Panc1 (cell line): ENCODE measurements around the gene ANKRD34A. TPM values are rescaled to one million over a fixed set of nuclear protein-coding genes. Genes with fewer than 3 reads are reported as not detected.

ENCODE experiments used
- ATAC-seq: fragments of 200-7000 bp; cut with Tn5 transposase; 2 replicates; pipeline ENCODE4 v1.9.1; 2020; ENCODE audit warnings: mild to moderate bottlenecking, moderate library complexity
- BruUV-seq: library from RNA; stranded (reverse); fragments of 400-500 nt; replicated peaks from 2 replicates; lab custom pipeline; 2021; lab: Mats Ljungman, UMichigan
- CTCF ChIA-PET: fragments of 300-600 bp; sonication (Branson Sonifier 250); formaldehyde crosslinking; loops from one replicate; lab custom pipeline; 2022; ENCODE audit warnings: antibody characterized with exemption; lab: Charles Lee
- POLR2A ChIA-PET: fragments of 300-600 bp; sonication (Branson Sonifier 250); formaldehyde crosslinking; loops from one replicate; lab custom pipeline; 2022; ENCODE audit warnings: antibody characterized with exemption; lab: Charles Lee
- DNase-seq: peaks from one replicate; pipeline ENCODE4 v3.0.0-alpha.2; 2010; ENCODE audit warnings: low read depth, low spot score
- H3K27ac ChIP-seq: 2 replicates; pipeline ENCODE4 v1.5.1; 2011; ENCODE audit warnings: mild to moderate bottlenecking, low read length, inconsistent platforms
- H3K27me3 ChIP-seq: fragments of 200-500 bp; sonication (Bioruptor generic); 2 replicates; pipeline ENCODE4 v1.6.0; 2014; ENCODE audit warnings: low read length, inconsistent platforms; ENCODE audit not compliant: control insufficient read depth, insufficient read depth
- H3K36me3 ChIP-seq: fragments of 200-500 bp; sonication (Bioruptor generic); 2 replicates; pipeline ENCODE4 v1.5.1; 2014; ENCODE audit warnings: inconsistent platforms, mild to moderate bottlenecking, low read length, moderate library complexity; ENCODE audit not compliant: control insufficient read depth, insufficient read depth
- H3K4me1 ChIP-seq: 2 replicates; pipeline ENCODE4 v1.5.1; 2011; ENCODE audit warnings: inconsistent platforms, mild to moderate bottlenecking, low read length, moderate library complexity; ENCODE audit not compliant: control insufficient read depth, insufficient read depth
- H3K4me3 ChIP-seq, 2 experiments: 2 replicates each; pipeline ENCODE4 v1.5.1; 2011 to 2012; ENCODE audit warnings: low read depth in 2 of 2, low read length in 2 of 2, mild to moderate bottlenecking in 2 of 2, inconsistent platforms in 1 of 2, moderate library complexity in 1 of 2
- H3K9me3 ChIP-seq: fragments of 200-500 bp; sonication (Bioruptor generic); 2 replicates; pipeline ENCODE4 v1.5.1; 2014; ENCODE audit warnings: low read depth, mild to moderate bottlenecking, inconsistent platforms, low read length, moderate library complexity; ENCODE audit not compliant: control insufficient read depth, insufficient read depth
- POLR2AphosphoS5 ChIP-seq: IDR thresholded peaks from 2 replicates; pipeline ENCODE4 v1.6.1; 2012; ENCODE audit warnings: mild to moderate bottlenecking, low read depth, low read length, moderate library complexity
- SIN3A ChIP-seq: IDR thresholded peaks from 2 replicates; pipeline ENCODE4 v1.6.1; 2012; ENCODE audit warnings: low read depth, mild to moderate bottlenecking, low read length, moderate library complexity, borderline replicate concordance; ENCODE audit not compliant: insufficient read depth
- TCF7L2 ChIP-seq: IDR thresholded peaks from 2 replicates; pipeline ENCODE4 v1.6.1; 2011; ENCODE audit warnings: mild to moderate bottlenecking, low read depth, low read length, inconsistent platforms
- in situ Hi-C: cut with HindIII; loops from 2 replicates; pipeline ENCODE4 v1.10.0; 2016; ENCODE audit warnings: low sequenced_read_pairs, low pct_unique_long_range_greater_than_20kb
- intact Hi-C: fragments of 100-400 bp; cut with micrococcal nuclease; formaldehyde crosslinking; loops from one replicate; pipeline ENCODE4 v1.10.0; 2022; ENCODE audit not compliant: unreplicated experiment
- total RNA-seq: library from RNA; stranded (reverse); gene quantifications from one replicate; pipeline ENCODE4 v1.2.1, GENCODE V29; 2021; ENCODE audit not compliant: unreplicated experiment
- TF ChIP-seq, protein P1 (sequence below), 2 experiments: IDR thresholded peaks; 2 replicates each; pipeline ENCODE4 v1.6.1; 2011 to 2012; ENCODE audit warnings: low read depth in 2 of 2, control low read depth in 1 of 2, low read length in 1 of 2, mild to moderate bottlenecking in 1 of 2, moderate library complexity in 1 of 2; ENCODE audit not compliant: insufficient read depth in 1 of 2
- TF ChIP-seq, protein P2 (sequence below): fragments of 450-650 bp; IDR thresholded peaks from 2 replicates; pipeline ENCODE4 v1.5.1; 2017; ENCODE audit warnings: mild to moderate bottlenecking

ANKRD34A gene
- total RNA-seq, 1 experiment from 2014 or later = 1.4 TPM

DNA sequence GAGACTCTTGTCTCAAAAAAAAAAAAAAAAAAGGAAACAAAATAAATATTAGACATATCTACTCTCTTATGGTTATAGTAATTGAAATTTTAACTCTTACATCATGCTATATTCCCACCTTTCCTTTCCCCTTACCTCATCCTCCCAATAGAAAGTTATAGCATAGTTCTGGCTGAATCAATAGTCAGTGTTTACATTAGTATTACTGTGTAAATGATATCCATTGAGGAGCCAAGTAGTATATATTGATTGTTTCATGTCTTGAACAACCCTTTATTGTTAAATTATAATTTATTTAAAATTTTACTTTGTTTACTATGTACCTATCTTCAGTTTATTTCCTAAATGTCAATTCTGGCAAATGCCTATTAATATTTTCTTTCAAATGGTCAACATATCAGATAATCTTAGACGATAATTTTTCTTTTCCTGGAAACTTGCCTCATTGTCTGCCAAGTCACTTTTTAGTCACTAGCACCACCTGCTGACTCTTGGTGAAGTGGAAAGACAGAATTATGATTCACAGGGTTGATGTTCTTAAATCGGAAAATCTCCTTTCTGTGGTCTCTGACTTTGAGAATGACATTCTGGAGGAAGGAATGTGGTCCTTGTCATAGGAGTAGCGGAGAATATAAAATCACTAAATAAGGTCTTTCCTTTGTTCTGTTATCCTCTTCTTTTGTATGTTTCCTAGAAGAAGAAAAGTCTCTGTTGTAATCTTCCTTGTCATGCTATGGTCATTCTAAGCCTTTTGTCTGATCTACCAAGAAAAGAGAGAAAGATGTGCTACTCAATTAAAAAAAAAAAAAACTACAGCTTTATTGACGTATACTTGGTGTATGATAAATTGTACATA is 48.6 kb upstream of the ANKRD34A start:
- H3K9me3 ChIP-seq = no peaks in the 10 kb centered on the region
- H3K36me3 ChIP-seq = no peaks in the 10 kb centered on the region
- no peak overlapping the region for H3K4me3 ChIP-seq
- peaks cover 2% of the 10 kb centered on the region; the same call in 1 of the 2 replicates for H3K27me3 ChIP-seq
- H3K4me1 ChIP-seq = no peaks in the 10 kb centered on the region
- CTCF ChIA-PET = interaction anchor here (0.8 to 1.3 kb wide), 5 partner anchors 35 to 168 kb away, joined by 3 to 24 read pairs (median 7); partner anchors contain the start of gene NUDT17
- DNase-seq = peak; percentile 74
- TF ChIP-seq SIN3A (no peak), POLR2AphosphoS5 (no peak), TCF7L2 (no peak)
- TF ChIP-seq, protein P1, sequence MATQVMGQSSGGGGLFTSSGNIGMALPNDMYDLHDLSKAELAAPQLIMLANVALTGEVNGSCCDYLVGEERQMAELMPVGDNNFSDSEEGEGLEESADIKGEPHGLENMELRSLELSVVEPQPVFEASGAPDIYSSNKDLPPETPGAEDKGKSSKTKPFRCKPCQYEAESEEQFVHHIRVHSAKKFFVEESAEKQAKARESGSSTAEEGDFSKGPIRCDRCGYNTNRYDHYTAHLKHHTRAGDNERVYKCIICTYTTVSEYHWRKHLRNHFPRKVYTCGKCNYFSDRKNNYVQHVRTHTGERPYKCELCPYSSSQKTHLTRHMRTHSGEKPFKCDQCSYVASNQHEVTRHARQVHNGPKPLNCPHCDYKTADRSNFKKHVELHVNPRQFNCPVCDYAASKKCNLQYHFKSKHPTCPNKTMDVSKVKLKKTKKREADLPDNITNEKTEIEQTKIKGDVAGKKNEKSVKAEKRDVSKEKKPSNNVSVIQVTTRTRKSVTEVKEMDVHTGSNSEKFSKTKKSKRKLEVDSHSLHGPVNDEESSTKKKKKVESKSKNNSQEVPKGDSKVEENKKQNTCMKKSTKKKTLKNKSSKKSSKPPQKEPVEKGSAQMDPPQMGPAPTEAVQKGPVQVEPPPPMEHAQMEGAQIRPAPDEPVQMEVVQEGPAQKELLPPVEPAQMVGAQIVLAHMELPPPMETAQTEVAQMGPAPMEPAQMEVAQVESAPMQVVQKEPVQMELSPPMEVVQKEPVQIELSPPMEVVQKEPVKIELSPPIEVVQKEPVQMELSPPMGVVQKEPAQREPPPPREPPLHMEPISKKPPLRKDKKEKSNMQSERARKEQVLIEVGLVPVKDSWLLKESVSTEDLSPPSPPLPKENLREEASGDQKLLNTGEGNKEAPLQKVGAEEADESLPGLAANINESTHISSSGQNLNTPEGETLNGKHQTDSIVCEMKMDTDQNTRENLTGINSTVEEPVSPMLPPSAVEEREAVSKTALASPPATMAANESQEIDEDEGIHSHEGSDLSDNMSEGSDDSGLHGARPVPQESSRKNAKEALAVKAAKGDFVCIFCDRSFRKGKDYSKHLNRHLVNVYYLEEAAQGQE (IDR thresholded peaks at IDR 0.05; ENCODE audit: insufficient read depth in 1 of 2, low read depth in 2 of 2, low read length in 1 of 2) = no peak
- TF ChIP-seq, protein P2, sequence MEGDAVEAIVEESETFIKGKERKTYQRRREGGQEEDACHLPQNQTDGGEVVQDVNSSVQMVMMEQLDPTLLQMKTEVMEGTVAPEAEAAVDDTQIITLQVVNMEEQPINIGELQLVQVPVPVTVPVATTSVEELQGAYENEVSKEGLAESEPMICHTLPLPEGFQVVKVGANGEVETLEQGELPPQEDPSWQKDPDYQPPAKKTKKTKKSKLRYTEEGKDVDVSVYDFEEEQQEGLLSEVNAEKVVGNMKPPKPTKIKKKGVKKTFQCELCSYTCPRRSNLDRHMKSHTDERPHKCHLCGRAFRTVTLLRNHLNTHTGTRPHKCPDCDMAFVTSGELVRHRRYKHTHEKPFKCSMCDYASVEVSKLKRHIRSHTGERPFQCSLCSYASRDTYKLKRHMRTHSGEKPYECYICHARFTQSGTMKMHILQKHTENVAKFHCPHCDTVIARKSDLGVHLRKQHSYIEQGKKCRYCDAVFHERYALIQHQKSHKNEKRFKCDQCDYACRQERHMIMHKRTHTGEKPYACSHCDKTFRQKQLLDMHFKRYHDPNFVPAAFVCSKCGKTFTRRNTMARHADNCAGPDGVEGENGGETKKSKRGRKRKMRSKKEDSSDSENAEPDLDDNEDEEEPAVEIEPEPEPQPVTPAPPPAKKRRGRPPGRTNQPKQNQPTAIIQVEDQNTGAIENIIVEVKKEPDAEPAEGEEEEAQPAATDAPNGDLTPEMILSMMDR = peak; percentile 78; the same call in 1 of the 2 replicates
- no TSS peak for BruUV-seq
- in situ Hi-C loops = no loop called here
- H3K27ac ChIP-seq = no peak overlapping the region
- POLR2A ChIA-PET = no interaction called here
- intact Hi-C loops = loop anchor here (5.0 kb wide), 3 partner anchors 36 to 166 kb away; partner anchors contain the start of gene NUDT17
- peak; percentile 74; the same call in 1 of the 2 replicates for ATAC-seq

DNA sequence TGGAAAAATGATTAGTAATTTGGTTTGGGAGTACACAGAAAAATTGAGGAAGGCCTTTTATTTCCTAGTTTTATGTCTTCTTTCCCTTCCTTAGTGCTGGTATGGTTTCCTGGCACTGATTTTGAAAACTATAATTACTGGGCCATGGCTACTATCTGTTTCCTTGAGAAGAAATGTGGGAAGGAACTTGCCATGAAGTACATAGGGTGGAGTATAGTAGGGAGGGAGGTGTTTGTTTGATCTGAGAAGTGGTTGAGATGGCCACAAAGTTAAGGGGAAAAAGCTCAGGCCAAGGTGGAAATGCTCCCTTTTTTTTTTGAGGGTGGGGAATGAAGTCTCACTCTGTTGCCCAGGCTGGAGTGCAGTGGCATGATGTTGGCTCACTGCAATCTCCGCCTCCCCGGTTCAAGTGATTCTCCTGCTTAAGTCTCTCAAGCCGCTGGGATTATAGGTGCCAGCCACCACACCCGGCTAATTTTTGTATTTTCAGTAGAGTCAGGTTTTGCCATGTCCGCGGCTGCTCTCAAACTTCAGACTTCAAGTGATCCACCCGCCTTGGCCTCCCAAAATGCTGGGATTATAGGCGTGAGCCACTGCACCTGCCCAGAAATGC is 45.9 kb upstream of the ANKRD34A start:
- intact Hi-C loops = loop anchor here (5.0 kb wide), 3 partner anchors 33 to 163 kb away; partner anchors contain the start of gene NUDT17
- in situ Hi-C loops = no loop called here
- ChIA-PET POLR2A (no interaction called here), CTCF (interaction anchor here (0.5 to 1.5 kb wide), 2 partner anchors 33 to 165 kb away, joined by 3 to 7 read pairs; partner anchors contain the start of gene NUDT17)
- BruUV-seq = no TSS peak
- H3K4me1 ChIP-seq = no peaks in the 10 kb centered on the region
- H3K9me3 ChIP-seq = no peaks in the 10 kb centered on the region
- DNase-seq = no peak
- H3K36me3 ChIP-seq = no peaks in the 10 kb centered on the region
- no peak for ATAC-seq
- H3K4me3 ChIP-seq = no peak overlapping the region
- H3K27me3 ChIP-seq = no peaks in the 10 kb centered on the region
- TF ChIP-seq POLR2AphosphoS5 (no peak), SIN3A (no peak), TCF7L2 (no peak)
- TF ChIP-seq, protein P1 (IDR thresholded peaks at IDR 0.05; ENCODE audit: insufficient read depth in 1 of 2, low read depth in 2 of 2, low read length in 1 of 2) = no peak
- TF ChIP-seq, protein P2 = no peak
- H3K27ac ChIP-seq = no peak overlapping the region
